ENCODE measurements around the gene TDRD1.

TDRD1 gene

GRCh38 chr10:114239994-114240345 lies 60.8 kb downstream of the TDRD1 start:
- TF ChIP-seq CEBPB (IDR thresholded peaks at IDR 0.05) (no peak), EGR1 (IDR thresholded peaks at IDR 0.05) (no peak), YY1 (IDR thresholded peaks at IDR 0.05; ENCODE audit: low read depth) (no peak), FOXM1 (IDR thresholded peaks at IDR 0.05; ENCODE audit: borderline replicate concordance, low read depth) (no peak), TCF12 (IDR thresholded peaks at IDR 0.05; ENCODE audit: low read depth) (no peak), NFIC (IDR thresholded peaks at IDR 0.05) (no peak), CREB1 (IDR thresholded peaks at IDR 0.05; ENCODE audit: low read depth) (no peak), MAX (IDR thresholded peaks at IDR 0.05) (no peak), ZBTB7A (IDR thresholded peaks at IDR 0.05; ENCODE audit: low read depth) (no peak), TEAD4 (IDR thresholded peaks at IDR 0.05) (no peak), RAD21 (IDR thresholded peaks at IDR 0.05; ENCODE audit: low read depth) (no peak), TAF1 (IDR thresholded peaks at IDR 0.05; ENCODE audit: low read depth) (no peak), EP300 (IDR thresholded peaks at IDR 0.05; ENCODE audit: borderline replicate concordance) (no peak)
- TF ChIP-seq, protein P1, sequence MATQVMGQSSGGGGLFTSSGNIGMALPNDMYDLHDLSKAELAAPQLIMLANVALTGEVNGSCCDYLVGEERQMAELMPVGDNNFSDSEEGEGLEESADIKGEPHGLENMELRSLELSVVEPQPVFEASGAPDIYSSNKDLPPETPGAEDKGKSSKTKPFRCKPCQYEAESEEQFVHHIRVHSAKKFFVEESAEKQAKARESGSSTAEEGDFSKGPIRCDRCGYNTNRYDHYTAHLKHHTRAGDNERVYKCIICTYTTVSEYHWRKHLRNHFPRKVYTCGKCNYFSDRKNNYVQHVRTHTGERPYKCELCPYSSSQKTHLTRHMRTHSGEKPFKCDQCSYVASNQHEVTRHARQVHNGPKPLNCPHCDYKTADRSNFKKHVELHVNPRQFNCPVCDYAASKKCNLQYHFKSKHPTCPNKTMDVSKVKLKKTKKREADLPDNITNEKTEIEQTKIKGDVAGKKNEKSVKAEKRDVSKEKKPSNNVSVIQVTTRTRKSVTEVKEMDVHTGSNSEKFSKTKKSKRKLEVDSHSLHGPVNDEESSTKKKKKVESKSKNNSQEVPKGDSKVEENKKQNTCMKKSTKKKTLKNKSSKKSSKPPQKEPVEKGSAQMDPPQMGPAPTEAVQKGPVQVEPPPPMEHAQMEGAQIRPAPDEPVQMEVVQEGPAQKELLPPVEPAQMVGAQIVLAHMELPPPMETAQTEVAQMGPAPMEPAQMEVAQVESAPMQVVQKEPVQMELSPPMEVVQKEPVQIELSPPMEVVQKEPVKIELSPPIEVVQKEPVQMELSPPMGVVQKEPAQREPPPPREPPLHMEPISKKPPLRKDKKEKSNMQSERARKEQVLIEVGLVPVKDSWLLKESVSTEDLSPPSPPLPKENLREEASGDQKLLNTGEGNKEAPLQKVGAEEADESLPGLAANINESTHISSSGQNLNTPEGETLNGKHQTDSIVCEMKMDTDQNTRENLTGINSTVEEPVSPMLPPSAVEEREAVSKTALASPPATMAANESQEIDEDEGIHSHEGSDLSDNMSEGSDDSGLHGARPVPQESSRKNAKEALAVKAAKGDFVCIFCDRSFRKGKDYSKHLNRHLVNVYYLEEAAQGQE (IDR thresholded peaks at IDR 0.05; ENCODE audit: low read depth), result no peak

DNA sequence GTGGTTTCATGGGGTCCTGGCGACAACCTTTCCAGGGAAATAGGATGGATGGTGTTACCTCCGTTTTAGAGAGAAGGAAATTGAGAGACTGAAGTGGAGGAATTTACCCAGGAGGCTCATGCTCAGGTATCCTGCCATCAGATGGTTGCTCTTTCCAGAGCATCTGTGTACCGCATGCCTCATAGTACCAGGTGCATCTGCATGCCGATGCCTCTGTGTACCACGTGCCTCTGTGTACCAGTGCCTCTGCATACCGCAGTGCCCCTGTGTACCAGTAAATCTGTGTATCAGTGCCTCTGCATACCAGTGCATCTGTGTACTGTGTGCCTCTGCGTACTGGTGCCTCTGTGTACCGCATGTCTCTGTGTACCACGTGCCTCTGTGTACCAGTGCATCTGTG lies 63.1 kb downstream of the TDRD1 start:
- TF ChIP-seq TCF12 (IDR thresholded peaks at IDR 0.05; ENCODE audit: low read depth), result no peak
- no peak for TF ChIP-seq EGR1 (IDR thresholded peaks at IDR 0.05)
- TF ChIP-seq CEBPB (IDR thresholded peaks at IDR 0.05), result no peak
- TF ChIP-seq, protein P1 (IDR thresholded peaks at IDR 0.05; ENCODE audit: low read depth), result no peak
- TF ChIP-seq NFIC (IDR thresholded peaks at IDR 0.05), result no peak
- TF ChIP-seq FOXM1 (IDR thresholded peaks at IDR 0.05; ENCODE audit: borderline replicate concordance, low read depth), result no peak
- no peak for TF ChIP-seq CREB1 (IDR thresholded peaks at IDR 0.05; ENCODE audit: low read depth)
- no peak for TF ChIP-seq ZBTB7A (IDR thresholded peaks at IDR 0.05; ENCODE audit: low read depth)
- no peak for TF ChIP-seq EP300 (IDR thresholded peaks at IDR 0.05; ENCODE audit: borderline replicate concordance)
- no peak for TF ChIP-seq RAD21 (IDR thresholded peaks at IDR 0.05; ENCODE audit: low read depth)
- TF ChIP-seq YY1 (IDR thresholded peaks at IDR 0.05; ENCODE audit: low read depth), result no peak
- no peak for TF ChIP-seq TAF1 (IDR thresholded peaks at IDR 0.05; ENCODE audit: low read depth)
- no peak for TF ChIP-seq MAX (IDR thresholded peaks at IDR 0.05)
- TF ChIP-seq USF1 (IDR thresholded peaks at IDR 0.05), result no peak
- TF ChIP-seq TEAD4 (IDR thresholded peaks at IDR 0.05), result no peak

GRCh38 chr10:114243661-114244060 lies 64.5 kb downstream of the TDRD1 start:
- TF ChIP-seq MAX (IDR thresholded peaks at IDR 0.05) (no peak), TAF1 (IDR thresholded peaks at IDR 0.05; ENCODE audit: low read depth) (no peak)

DNA sequence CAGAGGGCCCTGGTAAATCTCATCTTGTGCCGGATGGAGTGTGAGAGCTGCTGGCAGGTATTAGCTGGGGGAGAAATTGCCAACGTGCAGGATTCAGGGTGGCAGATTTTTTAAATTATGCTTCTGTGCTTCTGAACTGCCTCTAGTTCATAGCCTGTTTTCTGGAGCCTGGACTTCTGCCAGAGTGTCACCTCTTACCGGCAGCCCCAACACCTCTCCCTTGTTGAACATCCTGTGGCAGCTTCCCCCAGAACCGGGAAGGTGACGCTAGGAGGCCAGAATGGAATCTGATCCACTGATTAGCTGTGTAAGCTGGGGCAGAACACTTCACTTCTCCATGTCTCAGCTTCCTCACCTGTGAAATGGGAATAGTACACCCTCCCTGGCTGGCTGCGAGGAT lies 65.0 kb downstream of the TDRD1 start:
- TF ChIP-seq NFIC (IDR thresholded peaks at IDR 0.05), result no peak
- TF ChIP-seq MAX (IDR thresholded peaks at IDR 0.05), result no peak
- TF ChIP-seq YY1 (IDR thresholded peaks at IDR 0.05; ENCODE audit: low read depth), result no peak
- TF ChIP-seq EP300 (IDR thresholded peaks at IDR 0.05; ENCODE audit: borderline replicate concordance), result no peak
- no peak for TF ChIP-seq TEAD4 (IDR thresholded peaks at IDR 0.05)
- TF ChIP-seq RAD21 (IDR thresholded peaks at IDR 0.05; ENCODE audit: low read depth), result no peak
- no peak for TF ChIP-seq TAF1 (IDR thresholded peaks at IDR 0.05; ENCODE audit: low read depth)

DNA sequence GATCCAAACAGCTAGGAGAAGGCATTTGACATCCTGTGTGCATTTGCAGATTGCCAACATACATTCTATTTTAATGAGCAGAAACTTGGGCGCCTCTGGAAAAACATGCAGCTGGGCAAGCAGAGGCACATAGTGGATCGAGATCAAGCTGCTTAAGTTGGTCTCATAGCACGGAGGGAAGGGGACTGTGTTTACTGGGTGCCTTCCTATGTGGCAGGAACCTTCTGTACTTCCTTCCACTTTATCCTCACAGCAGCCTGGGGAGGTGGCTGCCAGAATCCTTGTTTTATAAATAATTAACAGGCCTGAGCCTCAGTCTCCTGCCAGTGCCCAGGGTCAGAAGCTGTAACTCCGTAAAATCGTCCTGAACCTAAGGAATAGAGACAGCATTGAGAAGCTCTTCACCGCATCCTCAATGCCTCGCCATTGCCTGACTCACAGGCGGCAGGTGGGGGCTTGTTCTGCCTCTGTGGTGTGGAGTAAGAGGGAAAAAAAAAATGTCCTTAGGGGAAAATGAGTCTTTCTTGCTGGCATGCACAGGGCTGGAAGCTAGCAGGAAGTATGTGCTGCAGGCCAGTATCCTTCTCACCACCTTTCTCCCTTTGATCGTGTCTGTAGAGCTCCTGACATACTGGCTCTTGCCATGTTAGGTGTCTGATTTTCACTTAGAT lies 66.1 kb downstream of the TDRD1 start:
- TF ChIP-seq MAX (IDR thresholded peaks at IDR 0.05), result no peak
- no peak for TF ChIP-seq CREB1 (IDR thresholded peaks at IDR 0.05; ENCODE audit: low read depth)
- TF ChIP-seq, protein P1 (IDR thresholded peaks at IDR 0.05; ENCODE audit: low read depth), result no peak
- no peak for TF ChIP-seq ZBTB7A (IDR thresholded peaks at IDR 0.05; ENCODE audit: low read depth)
- TF ChIP-seq USF1 (IDR thresholded peaks at IDR 0.05), result no peak
- TF ChIP-seq TAF1 (IDR thresholded peaks at IDR 0.05; ENCODE audit: low read depth), result no peak
- no peak for TF ChIP-seq TCF12 (IDR thresholded peaks at IDR 0.05; ENCODE audit: low read depth)
- no peak for TF ChIP-seq EP300 (IDR thresholded peaks at IDR 0.05; ENCODE audit: borderline replicate concordance)
- no peak for TF ChIP-seq TEAD4 (IDR thresholded peaks at IDR 0.05)
- no peak for TF ChIP-seq YY1 (IDR thresholded peaks at IDR 0.05; ENCODE audit: low read depth)
- no peak for TF ChIP-seq RAD21 (IDR thresholded peaks at IDR 0.05; ENCODE audit: low read depth)
- TF ChIP-seq NFIC (IDR thresholded peaks at IDR 0.05), result no peak
- TF ChIP-seq CEBPB (IDR thresholded peaks at IDR 0.05), result no peak
- TF ChIP-seq FOXM1 (IDR thresholded peaks at IDR 0.05; ENCODE audit: borderline replicate concordance, low read depth), result no peak

All from Ishikawa (cell line).